Astrocyte of the cerebellum (primary cell): Measurements from ENCODE around the gene LRRC42.

ENCODE experiments used
- DNase-seq: peaks from one replicate; pipeline ENCODE4 v3.0.0-alpha.2; 2011; ENCODE audit warnings: low read depth
- H3K4me3 ChIP-seq: 2 replicates; pipeline ENCODE4 v1.5.1; 2011; ENCODE audit warnings: mild to moderate bottlenecking, low read depth, low read length, moderate library complexity
- in situ Hi-C: cut with HindIII; loops from 2 replicates; pipeline ENCODE4 v1.10.0; 2017; ENCODE audit warnings: low sequenced_read_pairs
- TF ChIP-seq, protein P1 (sequence below): IDR thresholded peaks from 2 replicates; pipeline ENCODE4 v1.5.1; 2012; ENCODE audit warnings: low read length, low read depth, moderate library complexity, mild to moderate bottlenecking; ENCODE audit errors: missing control alignments

The LRRC42 gene

DNA sequence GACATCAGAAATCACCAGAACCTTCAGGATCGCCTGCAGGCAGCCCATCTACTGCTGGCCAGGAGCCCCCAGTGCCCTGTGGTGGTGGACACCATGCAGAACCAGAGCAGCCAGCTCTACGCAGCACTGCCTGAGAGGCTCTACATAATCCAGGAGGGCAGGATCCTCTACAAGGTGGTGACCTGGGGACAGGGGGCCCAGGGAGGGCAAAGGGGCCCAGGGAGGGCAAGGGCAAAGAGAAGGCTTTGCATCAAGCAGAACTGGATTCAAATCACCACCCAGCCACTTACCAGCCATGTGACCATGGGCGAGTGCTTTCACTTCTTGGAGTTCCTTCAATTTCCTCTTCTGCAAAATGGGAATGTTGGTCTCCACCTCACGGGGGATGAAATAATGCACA is 40.0 kb upstream of the LRRC42 start:
- in situ Hi-C loops: no loop called here
- no peak for DNase-seq
- TF ChIP-seq, protein P1, sequence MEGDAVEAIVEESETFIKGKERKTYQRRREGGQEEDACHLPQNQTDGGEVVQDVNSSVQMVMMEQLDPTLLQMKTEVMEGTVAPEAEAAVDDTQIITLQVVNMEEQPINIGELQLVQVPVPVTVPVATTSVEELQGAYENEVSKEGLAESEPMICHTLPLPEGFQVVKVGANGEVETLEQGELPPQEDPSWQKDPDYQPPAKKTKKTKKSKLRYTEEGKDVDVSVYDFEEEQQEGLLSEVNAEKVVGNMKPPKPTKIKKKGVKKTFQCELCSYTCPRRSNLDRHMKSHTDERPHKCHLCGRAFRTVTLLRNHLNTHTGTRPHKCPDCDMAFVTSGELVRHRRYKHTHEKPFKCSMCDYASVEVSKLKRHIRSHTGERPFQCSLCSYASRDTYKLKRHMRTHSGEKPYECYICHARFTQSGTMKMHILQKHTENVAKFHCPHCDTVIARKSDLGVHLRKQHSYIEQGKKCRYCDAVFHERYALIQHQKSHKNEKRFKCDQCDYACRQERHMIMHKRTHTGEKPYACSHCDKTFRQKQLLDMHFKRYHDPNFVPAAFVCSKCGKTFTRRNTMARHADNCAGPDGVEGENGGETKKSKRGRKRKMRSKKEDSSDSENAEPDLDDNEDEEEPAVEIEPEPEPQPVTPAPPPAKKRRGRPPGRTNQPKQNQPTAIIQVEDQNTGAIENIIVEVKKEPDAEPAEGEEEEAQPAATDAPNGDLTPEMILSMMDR: no peak
- H3K4me3 ChIP-seq: no peak overlapping the region

DNA sequence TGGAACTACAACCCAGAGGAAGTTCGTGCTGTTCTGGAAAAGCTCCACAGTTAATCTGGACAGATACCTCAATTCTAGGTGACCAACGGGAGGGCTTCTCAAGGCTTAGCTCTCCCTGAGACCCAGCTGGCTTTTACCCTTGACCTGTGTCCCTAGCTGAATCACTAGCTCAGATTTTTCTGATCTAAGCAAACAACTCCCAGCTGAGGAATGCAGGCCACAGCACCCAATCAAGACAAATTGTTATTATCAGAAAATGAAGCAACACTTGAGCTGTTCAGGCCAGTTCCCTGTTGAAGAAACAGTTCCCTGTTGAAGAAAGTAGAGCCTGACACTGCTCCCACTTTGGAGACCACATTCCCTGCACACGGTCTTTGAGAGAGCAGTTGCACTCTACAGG is 36.2 kb upstream of the LRRC42 start:
- H3K4me3 ChIP-seq: no peak overlapping the region
- DNase-seq: no peak
- TF ChIP-seq, protein P1: no peak
- in situ Hi-C loops: no loop called here

DNA sequence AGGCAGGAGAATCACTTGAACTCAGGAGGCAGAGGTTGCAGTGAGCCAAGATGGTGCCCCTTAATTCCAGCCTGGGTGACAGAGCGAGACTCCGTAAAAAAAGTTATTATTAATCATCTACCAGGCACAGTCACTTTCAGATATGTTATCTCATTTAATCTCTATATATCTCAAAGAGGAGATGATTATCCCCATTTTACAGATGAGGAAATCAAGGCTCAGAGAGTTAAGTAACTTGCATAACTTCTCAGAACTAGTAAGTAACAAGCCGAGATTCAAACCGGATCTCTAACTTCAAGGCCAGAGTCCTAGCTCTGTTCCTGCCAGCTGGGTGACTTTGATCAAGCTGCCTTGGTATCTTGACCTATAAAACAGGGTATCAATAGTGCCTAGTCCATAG is 34.7 kb upstream of the LRRC42 start:
- in situ Hi-C loops: no loop called here
- DNase-seq: no peak
- no peak overlapping the region for H3K4me3 ChIP-seq
- TF ChIP-seq, protein P1: no peak

DNA sequence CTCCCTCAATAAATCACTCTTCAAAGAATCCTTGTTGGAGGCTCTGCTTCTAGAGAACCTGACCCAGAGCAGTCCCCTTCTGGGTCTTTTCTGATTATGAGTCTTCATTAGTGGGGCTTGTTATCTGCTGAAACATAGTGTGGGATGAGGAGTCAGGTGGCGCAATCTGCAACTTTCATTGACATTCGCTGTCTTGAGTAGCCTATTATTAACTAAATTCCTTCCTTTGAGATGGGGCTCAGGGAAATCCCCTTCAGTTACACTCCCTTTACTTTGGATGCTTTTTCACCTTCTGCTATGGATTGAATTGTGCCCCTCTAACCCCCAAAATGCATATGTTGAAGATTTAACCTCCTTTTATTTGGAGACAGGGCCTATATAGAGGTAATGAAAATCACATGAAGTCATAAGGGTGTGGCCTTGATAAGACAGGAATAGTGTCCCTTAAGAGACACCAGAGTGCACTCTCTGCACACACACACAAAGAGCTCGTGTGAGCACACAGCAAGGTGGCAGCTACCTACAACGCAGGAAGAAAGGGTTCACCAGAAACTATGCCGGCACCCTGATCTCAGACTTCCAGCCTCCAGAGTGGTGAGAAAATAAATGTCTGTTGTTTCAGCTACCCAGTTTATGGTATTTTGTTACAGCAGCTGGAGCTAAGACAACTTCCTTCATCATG is 32.7 kb upstream of the LRRC42 start:
- in situ Hi-C loops: no loop called here
- TF ChIP-seq, protein P1: no peak
- no peak overlapping the region for H3K4me3 ChIP-seq
- no peak for DNase-seq

DNA sequence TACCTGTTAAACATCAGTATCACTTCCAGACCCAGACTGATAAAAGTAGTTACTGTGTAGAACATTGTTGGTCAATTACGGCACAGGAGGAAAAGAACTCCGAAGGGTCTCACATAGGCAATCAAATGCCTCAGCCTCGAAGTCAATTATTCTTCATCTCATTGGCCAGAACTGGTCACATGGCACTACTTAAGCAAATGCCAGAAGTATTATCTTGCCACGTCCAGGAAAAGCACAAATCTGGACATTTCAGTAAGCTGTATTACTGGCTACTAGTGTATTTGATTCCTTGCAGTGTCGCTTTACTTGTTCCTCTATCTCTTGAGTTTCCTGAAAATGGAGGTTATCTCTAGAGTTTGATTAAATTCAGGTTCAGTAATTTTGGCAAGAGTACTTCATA is 27.8 kb upstream of the LRRC42 start:
- TF ChIP-seq, protein P1: no peak
- in situ Hi-C loops: no loop called here
- H3K4me3 ChIP-seq: no peak overlapping the region
- DNase-seq: no peak

DNA sequence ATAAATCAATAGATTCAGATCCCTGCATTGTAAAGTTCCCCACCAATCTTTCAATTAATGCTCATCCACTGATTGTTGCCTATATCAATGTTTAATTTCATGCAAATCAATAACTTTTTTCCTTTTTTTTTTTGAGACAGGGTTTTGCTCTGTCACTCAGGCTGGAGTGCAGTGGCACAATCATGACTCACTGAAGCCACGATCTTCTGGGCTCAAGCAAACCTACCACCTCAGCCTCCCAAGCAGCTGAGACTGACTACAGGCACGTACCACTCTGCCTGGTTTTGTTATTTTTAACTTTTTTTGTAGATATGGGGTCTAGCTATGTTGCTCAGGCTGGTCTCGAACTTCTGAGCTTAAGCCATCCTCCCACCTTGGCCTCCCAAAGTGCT is 26.5 kb upstream of the LRRC42 start:
- TF ChIP-seq, protein P1: no peak
- no peak overlapping the region for H3K4me3 ChIP-seq
- in situ Hi-C loops: no loop called here
- no peak for DNase-seq
